Sigmoid colon (tissue), 4 donors: ENCODE data around the gene SMYD3.

Source experiments
- POLR2A ChIP-seq, 2 donors: fragments of 450-650 bp; IDR thresholded peaks; one replicate each; pipeline ENCODE4 v1.6.1; 2016; ENCODE audit warnings: antibody characterized with exemption in 2 of 2, mild to moderate bottlenecking in 2 of 2, moderate library complexity in 2 of 2
- POLR2AphosphoS5 ChIP-seq, 4 donors: sonication (generic); formaldehyde crosslinking; IDR thresholded peaks; one replicate each; pipeline ENCODE4 v1.6.1; 2017; ENCODE audit warnings: antibody characterized with exemption in 4 of 4
- TF ChIP-seq, protein P1 (sequence below), 4 experiments: fragments of 450-650 bp in 3 of 4; fragments of 200-600 bp in 1 of 4; IDR thresholded peaks; one replicate each; pipeline ENCODE4 v1.5.1; 2016 to 2019; ENCODE audit warnings: antibody characterized with exemption in 4 of 4, mild to moderate bottlenecking in 3 of 4, moderate library complexity in 2 of 4

DNA sequence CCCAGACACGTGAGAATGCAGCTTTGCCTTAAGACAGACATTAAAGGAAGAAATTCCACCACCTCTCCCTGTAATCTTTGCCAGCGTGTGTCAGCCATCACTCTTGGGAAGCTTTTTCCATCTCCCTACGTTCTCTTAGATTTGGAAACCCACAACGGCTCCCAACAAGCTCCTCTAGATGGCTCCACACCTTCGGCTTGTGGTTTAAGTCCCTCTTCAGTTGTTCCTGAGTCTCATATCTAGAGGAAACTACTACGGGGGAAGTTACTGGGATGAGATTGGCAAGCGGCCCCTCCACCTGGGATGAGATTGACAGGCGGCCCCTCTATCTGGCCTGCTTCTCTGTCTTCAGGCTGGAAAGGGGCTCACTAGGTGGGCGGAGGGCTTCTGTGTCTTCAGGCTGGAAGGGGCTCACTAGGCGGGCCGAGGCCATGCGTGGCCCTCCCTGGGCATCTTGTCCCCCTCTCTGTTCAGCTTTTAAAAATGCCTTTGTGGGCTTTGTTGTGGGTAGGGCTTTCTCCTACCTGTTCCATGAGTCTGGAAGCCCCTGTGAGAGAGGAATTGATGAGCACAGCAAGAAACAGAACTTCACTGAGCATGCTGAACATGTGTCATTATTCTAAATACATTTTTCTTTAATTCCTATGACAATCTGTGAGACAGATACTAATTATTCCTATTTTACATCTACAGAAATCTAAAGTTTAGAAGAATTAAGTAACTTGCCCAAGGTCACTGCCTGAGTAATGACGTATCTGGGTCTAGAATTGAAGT, 681.8 kb downstream of the SMYD3 start:
- TF ChIP-seq, protein P1, sequence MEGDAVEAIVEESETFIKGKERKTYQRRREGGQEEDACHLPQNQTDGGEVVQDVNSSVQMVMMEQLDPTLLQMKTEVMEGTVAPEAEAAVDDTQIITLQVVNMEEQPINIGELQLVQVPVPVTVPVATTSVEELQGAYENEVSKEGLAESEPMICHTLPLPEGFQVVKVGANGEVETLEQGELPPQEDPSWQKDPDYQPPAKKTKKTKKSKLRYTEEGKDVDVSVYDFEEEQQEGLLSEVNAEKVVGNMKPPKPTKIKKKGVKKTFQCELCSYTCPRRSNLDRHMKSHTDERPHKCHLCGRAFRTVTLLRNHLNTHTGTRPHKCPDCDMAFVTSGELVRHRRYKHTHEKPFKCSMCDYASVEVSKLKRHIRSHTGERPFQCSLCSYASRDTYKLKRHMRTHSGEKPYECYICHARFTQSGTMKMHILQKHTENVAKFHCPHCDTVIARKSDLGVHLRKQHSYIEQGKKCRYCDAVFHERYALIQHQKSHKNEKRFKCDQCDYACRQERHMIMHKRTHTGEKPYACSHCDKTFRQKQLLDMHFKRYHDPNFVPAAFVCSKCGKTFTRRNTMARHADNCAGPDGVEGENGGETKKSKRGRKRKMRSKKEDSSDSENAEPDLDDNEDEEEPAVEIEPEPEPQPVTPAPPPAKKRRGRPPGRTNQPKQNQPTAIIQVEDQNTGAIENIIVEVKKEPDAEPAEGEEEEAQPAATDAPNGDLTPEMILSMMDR (IDR thresholded peaks at IDR 0.05): no peak
- TF ChIP-seq POLR2A (IDR thresholded peaks at IDR 0.05) (no peak), POLR2AphosphoS5 (IDR thresholded peaks at IDR 0.05) (no peak)
